IMR-90 (cell line): ENCODE measurements around the gene PTRH2. TPM values are rescaled to one million over a fixed set of nuclear protein-coding genes. Genes with fewer than 3 reads are reported as not detected.

Experiments
- ATAC-seq: fragments of 200-7000 bp; cut with Tn5 transposase; 2 replicates; pipeline ENCODE4 v1.9.1; 2020; ENCODE audit warnings: low read depth, mild to moderate bottlenecking, moderate library complexity
- BruUV-seq: library from RNA; stranded (reverse); fragments of 400-500 nt; replicated peaks from 2 replicates; lab custom pipeline; 2021; lab: Mats Ljungman, UMichigan
- CTCF ChIA-PET: fragments of 300-600 bp; formaldehyde crosslinking; extraction: SDS; loops from one replicate; lab custom pipeline; 2021; ENCODE audit warnings: antibody characterized with exemption; lab: Yijun Ruan, JAX
- POLR2A ChIA-PET: fragments of 300-600 bp; sonication (Branson Sonifier 250); formaldehyde crosslinking; loops from one replicate; lab custom pipeline; 2022; ENCODE audit warnings: antibody characterized with exemption; ENCODE audit not compliant: unreplicated experiment; lab: Charles Lee
- DNase-seq: peaks from one replicate; pipeline ENCODE4 v3.0.0; 2013
- H2AFZ ChIP-seq: replicated peaks from 2 replicates; pipeline ENCODE3; 2013; ENCODE audit warnings: low read length, mild to moderate bottlenecking; ENCODE audit not compliant: poor library complexity
- H2AK5ac ChIP-seq: 2 replicates; pipeline ENCODE4 v1.6.1; 2013; ENCODE audit warnings: low read depth, low read length, inconsistent platforms
- H2AK9ac ChIP-seq: replicated peaks from 2 replicates; pipeline ENCODE3; 2013; ENCODE audit warnings: mild to moderate bottlenecking, low read depth, low read length, moderate library complexity; ENCODE audit not compliant: poor library complexity
- H2BK120ac ChIP-seq: 2 replicates; pipeline ENCODE4 v1.6.1; 2013; ENCODE audit warnings: low read depth, low read length, inconsistent platforms
- H2BK15ac ChIP-seq: 3 replicates; pipeline ENCODE4 v1.6.1; 2013; ENCODE audit warnings: low read depth, low read length, inconsistent platforms
- H2BK20ac ChIP-seq: 2 replicates; pipeline ENCODE4 v1.6.1; 2013; ENCODE audit warnings: low read depth, mild to moderate bottlenecking, inconsistent platforms, low read length, moderate library complexity
- H2BK5ac ChIP-seq: 2 replicates; pipeline ENCODE4 v1.6.1; 2013; ENCODE audit warnings: mild to moderate bottlenecking, low read depth, low read length, inconsistent platforms; ENCODE audit not compliant: poor library complexity, severe bottlenecking
- H3K14ac ChIP-seq: replicated peaks from 2 replicates; pipeline ENCODE4 v1.6.1; 2013; ENCODE audit warnings: low read depth, low read length, inconsistent platforms
- H3K18ac ChIP-seq: 2 replicates; pipeline ENCODE4 v1.6.1; 2013; ENCODE audit warnings: low read depth, low read length, control low read depth
- H3K23ac ChIP-seq: 2 replicates; pipeline ENCODE4 v1.6.1; 2013; ENCODE audit warnings: low read depth, low read length, inconsistent platforms
- H3K27ac ChIP-seq: 2 replicates; pipeline ENCODE4 v1.5.1; 2013; ENCODE audit warnings: mild to moderate bottlenecking, control low read depth, low read length; ENCODE audit not compliant: insufficient read depth
- H3K27me3 ChIP-seq: 2 replicates; pipeline ENCODE4 v1.6.1; 2013; ENCODE audit warnings: low read length; ENCODE audit not compliant: control insufficient read depth, insufficient read depth
- H3K36me3 ChIP-seq: 2 replicates; pipeline ENCODE4 v1.6.1; 2013; ENCODE audit warnings: low read length, mixed read lengths; ENCODE audit not compliant: control insufficient read depth, insufficient read depth
- H3K4ac ChIP-seq: 2 replicates; pipeline ENCODE4 v1.6.1; 2013; ENCODE audit warnings: low read depth, low read length, inconsistent platforms
- H3K4me1 ChIP-seq: 2 replicates; pipeline ENCODE4 v1.6.1; 2013; ENCODE audit warnings: low read length, mixed read lengths; ENCODE audit not compliant: control insufficient read depth, insufficient read depth
- H3K4me2 ChIP-seq: 2 replicates; pipeline ENCODE4 v1.6.1; 2013; ENCODE audit warnings: low read depth, mild to moderate bottlenecking, control low read depth, low read length, moderate library complexity
- H3K4me3 ChIP-seq: 2 replicates; pipeline ENCODE4 v1.5.1; 2013; ENCODE audit warnings: low read depth, mild to moderate bottlenecking, control low read depth, low read length, moderate library complexity; ENCODE audit not compliant: insufficient read depth
- H3K56ac ChIP-seq: 2 replicates; pipeline ENCODE4 v1.6.1; 2013; ENCODE audit warnings: low read length, inconsistent platforms; ENCODE audit not compliant: insufficient read depth; ENCODE audit errors: extremely low read depth
- H3K79me1 ChIP-seq, 2 experiments: 2 replicates each; pipeline ENCODE4 v1.6.1; 2013; ENCODE audit warnings: low read length in 2 of 2, inconsistent platforms in 1 of 2, low read depth in 1 of 2
- H3K9ac ChIP-seq: 2 replicates; pipeline ENCODE4 v1.6.1; 2013; ENCODE audit warnings: low read depth, low read length, control low read depth
- H3K9me1 ChIP-seq: 2 replicates; pipeline ENCODE4 v1.6.1; 2013; ENCODE audit warnings: low read length, inconsistent platforms; ENCODE audit not compliant: insufficient read depth
- H3K9me3 ChIP-seq: 2 replicates; pipeline ENCODE4 v1.6.1; 2013; ENCODE audit warnings: low read length; ENCODE audit not compliant: control insufficient read depth, insufficient read depth
- H4K20me1 ChIP-seq: 2 replicates; pipeline ENCODE4 v1.6.1; 2013; ENCODE audit warnings: low read length, inconsistent platforms; ENCODE audit not compliant: insufficient read depth
- H4K5ac ChIP-seq: 2 replicates; pipeline ENCODE4 v1.6.1; 2013; ENCODE audit warnings: mild to moderate bottlenecking, low read depth, low read length, control low read depth
- H4K8ac ChIP-seq, 2 experiments: 2 replicates each; pipeline ENCODE4 v1.6.1; 2013; ENCODE audit warnings: low read depth in 2 of 2, low read length in 2 of 2, control low read depth in 1 of 2, inconsistent platforms in 1 of 2
- H4K91ac ChIP-seq: 2 replicates; pipeline ENCODE4 v1.6.1; 2013; ENCODE audit warnings: low read depth, low read length, inconsistent platforms; ENCODE audit not compliant: insufficient read depth
- BHLHE40 ChIP-seq: fragments of 150-350 bp; IDR thresholded peaks from 2 replicates; pipeline ENCODE4 v1.6.1; 2016; ENCODE audit warnings: mild to moderate bottlenecking, low read depth, low read length
- CEBPB ChIP-seq: IDR thresholded peaks from 2 replicates; pipeline ENCODE4 v1.6.1; 2012; ENCODE audit warnings: low read depth, low read length, improper control_type of control experiment
- CHD1 ChIP-seq: IDR thresholded peaks from 2 replicates; pipeline ENCODE4 v1.6.1; 2012; ENCODE audit warnings: low read depth, low read length, improper control_type of control experiment
- ELK1 ChIP-seq: fragments of 150-350 bp; IDR thresholded peaks from 2 replicates; pipeline ENCODE4 v1.6.1; 2016; ENCODE audit warnings: low read depth, mild to moderate bottlenecking, low read length, moderate library complexity, borderline replicate concordance
- MAFK ChIP-seq: IDR thresholded peaks from 2 replicates; pipeline ENCODE4 v1.6.1; 2012; ENCODE audit warnings: low read depth, low read length, improper control_type of control experiment
- MXI1 ChIP-seq: IDR thresholded peaks from 2 replicates; pipeline ENCODE4 v1.6.1; 2012; ENCODE audit warnings: low read depth, mild to moderate bottlenecking, low read length, moderate library complexity, borderline replicate concordance
- NFE2L2 ChIP-seq: fragments of 150-350 bp; IDR thresholded peaks from 2 replicates; pipeline ENCODE4 v1.6.1; 2016; ENCODE audit warnings: low read depth, mild to moderate bottlenecking, low read length
- RAD21 ChIP-seq: IDR thresholded peaks from 2 replicates; pipeline ENCODE4 v1.6.1; 2012; ENCODE audit warnings: low read length, improper control_type of control experiment
- RCOR1 ChIP-seq: IDR thresholded peaks from 2 replicates; pipeline ENCODE4 v1.6.1; 2012; ENCODE audit warnings: mild to moderate bottlenecking, low read length, improper control_type of control experiment; ENCODE audit not compliant: insufficient replicate concordance
- USF2 ChIP-seq: fragments of 150-350 bp; IDR thresholded peaks from 2 replicates; pipeline ENCODE4 v1.6.1; 2017; ENCODE audit warnings: mild to moderate bottlenecking, antibody characterized with exemption, low read length, low read depth
- WGBS, 2 experiments: methylation state at CpG; one replicate each; pipeline versions ENCODE4 v1.1.5 to v1.1.7; 2013; ENCODE audit warnings: missing lambda C conversion rate in 2 of 2; ENCODE audit not compliant: insufficient read length in 1 of 2; ENCODE audit errors: extremely low coverage in 2 of 2; 5-methylcytosine and 5-hydroxymethylcytosine counted together
- dilution Hi-C: fragments of 300-500 bp; cut with HindIII; formaldehyde crosslinking; loops from one replicate; pipeline ENCODE4 v1.14.3; 2018; ENCODE audit warnings: low sequenced_read_pairs; ENCODE audit not compliant: unreplicated experiment
- in situ Hi-C: fragments of 300-500 bp; cut with MboI; formaldehyde crosslinking; loops from 3 replicates; pipeline ENCODE4 v1.14.3; 2019; ENCODE audit warnings: low sequenced_read_pairs, inconsistent platforms, mixed read lengths
- intact Hi-C: fragments of 100-400 bp; cut with micrococcal nuclease; formaldehyde crosslinking; loops from 2 replicates; pipeline ENCODE4 v1.10.0; 2022
- polyA plus RNA-seq, 3 experiments: library from polyadenylated mRNA; depleted of rRNA; stranded (reverse); fragments of >200 nt; gene quantifications; 2 replicates each; pipeline ENCODE4 v1.2.3, GENCODE V29; 2012; ENCODE audit warnings: low replicate concordance in 1 of 3
- total RNA-seq: library from RNA; depleted of rRNA; stranded (reverse); fragments of >200 nt; gene quantifications from 2 replicates; pipeline ENCODE4 v1.2.3, GENCODE V29; 2012

PTRH2 gene
- total and polyA plus RNA-seq, 2 of the 4 experiments (the other 2 are of a cell fraction): 24.9 to 49.7 TPM

- H3K9me1 ChIP-seq: no peaks in the 10 kb centered on the region
- H3K14ac ChIP-seq: no peak overlapping the region
- H3K27ac ChIP-seq: no peak overlapping the region
- H4K91ac ChIP-seq: no peak overlapping the region
- H4K5ac ChIP-seq: no peak overlapping the region
- no peak overlapping the region for H3K56ac ChIP-seq
- no peak overlapping the region for H3K23ac ChIP-seq
- no TSS peak for BruUV-seq
- no peak overlapping the region for H3K4ac ChIP-seq
- no peak overlapping the region for H4K8ac ChIP-seq
- no peak overlapping the region for H2BK15ac ChIP-seq
- ChIA-PET POLR2A (interaction anchor here (0.5 to 1.4 kb wide), 3 partner anchors 83 to 98 kb away, joined by 3 to 4 read pairs (median 3); no protein-coding TSS in a partner anchor), CTCF (interaction anchor here (0.8 kb wide), 1 partner anchor 218 kb away, joined by 3 read pairs; no protein-coding TSS in a partner anchor)
- no peaks in the 10 kb centered on the region for H3K27me3 ChIP-seq
- intact Hi-C loops (loop anchor here (10.0 kb wide), 1 partner anchor 286 kb away; no protein-coding TSS in a partner anchor), in situ Hi-C loops (no loop called here), dilution Hi-C loops (no loop called here)
- H3K4me2 ChIP-seq: no peak overlapping the region
- ATAC-seq: no peak
- 0 out of 2 replicates have a peak, but pooled peaks cover 1% of the 10 kb centered on the region for H3K36me3 ChIP-seq
- DNase-seq: no peak
- no peak overlapping the region for H2AFZ ChIP-seq
- peaks cover 0 to 27% of the 10 kb centered on the region in 2 experiments; a peak in 2 of 4 replicates for H3K79me1 ChIP-seq
- no CpG with 5 or more reads among the region's 1 CpG for WGBS, 2 experiments
- no peaks in the 10 kb centered on the region for H4K20me1 ChIP-seq
- no peak overlapping the region for H3K18ac ChIP-seq
- H3K4me1 ChIP-seq: peaks cover 8% of the 10 kb centered on the region
- no peak overlapping the region for H2BK20ac ChIP-seq
- H2BK120ac ChIP-seq: no peak overlapping the region
- H3K9ac ChIP-seq: no peak overlapping the region
- H2AK5ac ChIP-seq: no peak overlapping the region
- H3K4me3 ChIP-seq: no peak overlapping the region
- H3K9me3 ChIP-seq: no peaks in the 10 kb centered on the region
- H2AK9ac ChIP-seq: no peak overlapping the region
- TF ChIP-seq NFE2L2 (peak; percentile 13; the same call in 1 of the 2 replicates), MXI1 (no peak), CHD1 (no peak), BHLHE40 (no peak), ELK1 (no peak), USF2 (no peak), CEBPB (no peak), RAD21 (no peak), MAFK (peak; percentile 71), RCOR1 (no peak)
- no peak overlapping the region for H2BK5ac ChIP-seq
Observed at GRCh38 chr17:59748591-59748990, 41.4 kb upstream of the PTRH2 start.
